ENCODE results near the gene TOP2A. TPM values are rescaled to one million over a fixed set of nuclear protein-coding genes. Genes with fewer than 3 reads are reported as not detected.

Gene TOP2A
- polyA plus RNA-seq, 1 donor from 2014 or later: 7.8 TPM

- H3K9me3 ChIP-seq (ENCODE audit: low read length): no peaks in the 10 kb centered on the region
- TF ChIP-seq REST (IDR thresholded peaks at IDR 0.05; ENCODE audit: borderline replicate concordance) (no peak), EP300 (conservative IDR thresholded peaks at IDR 0.05; ENCODE audit: poor library complexity, severe bottlenecking) (no peak), TAF1 (IDR thresholded peaks at IDR 0.05; ENCODE audit: low read depth) (no peak), POLR2AphosphoS5 (IDR thresholded peaks at IDR 0.05) (no peak), CTCF (IDR thresholded peaks at IDR 0.05; ENCODE audit: poor library complexity, severe bottlenecking) (no peak), RAD21 (conservative IDR thresholded peaks at IDR 0.05) (no peak), EZH2 (IDR thresholded peaks at IDR 0.05; ENCODE audit: borderline replicate concordance, insufficient read depth, low read length, poor library complexity, severe bottlenecking) (no peak), SMC3 (conservative IDR thresholded peaks at IDR 0.05; ENCODE audit: poor library complexity) (no peak), MXI1 (conservative IDR thresholded peaks at IDR 0.05; ENCODE audit: poor library complexity, severe bottlenecking) (no peak)
- no peak overlapping the region for H3K27ac ChIP-seq (ENCODE audit: low read length)
- H3K79me2 ChIP-seq (replicated peaks; ENCODE audit: insufficient read depth, low read length): no peaks in the 10 kb centered on the region
- H3K36me3 ChIP-seq (ENCODE audit: insufficient read depth, low read length): no peaks in the 10 kb centered on the region
- no peak overlapping the region for H3K4me2 ChIP-seq (ENCODE audit: low read length)
- H3K9me2 ChIP-seq (ENCODE audit: insufficient read depth, low read length): no peaks in the 10 kb centered on the region
- H3K27me3 ChIP-seq (ENCODE audit: insufficient read depth, low read depth, low read length): no peaks in the 10 kb centered on the region
- H4K20me1 ChIP-seq (ENCODE audit: insufficient read depth): no peaks in the 10 kb centered on the region
- H3F3A ChIP-seq (ENCODE audit: insufficient read depth, low read length, poor library complexity, severe bottlenecking): no peaks in the 10 kb centered on the region
- H3K9ac ChIP-seq (ENCODE audit: low read length): no peak overlapping the region
- H2AFZ ChIP-seq (ENCODE audit: low read depth, low read length): no peak overlapping the region
- no peak overlapping the region for H3K4me3 ChIP-seq (ENCODE audit: low read length)
These were observed 46.3 kb downstream of the TOP2A start for GRCh38 chr17:40371261-40371929.

- H3K27me3 ChIP-seq (ENCODE audit: insufficient read depth, low read depth, low read length): no peaks in the 10 kb centered on the region
These were observed 47.8 kb downstream of the TOP2A start for GRCh38 chr17:40369923-40370322.

More at GRCh38 chr17:40369923-40370322, 47.8 kb downstream of the TOP2A start:
- Histone ChIP-seq H3K4me2 (ENCODE audit: low read length) (no peak overlapping the region), H2AFZ (ENCODE audit: low read depth, low read length) (no peak overlapping the region), H3K27ac (ENCODE audit: low read length) (no peak overlapping the region), H3K9ac (ENCODE audit: low read length) (no peak overlapping the region), H4K20me1 (ENCODE audit: insufficient read depth) (no peaks in the 10 kb centered on the region), H3F3A (ENCODE audit: insufficient read depth, low read length, poor library complexity, severe bottlenecking) (no peaks in the 10 kb centered on the region), H3K36me3 (ENCODE audit: insufficient read depth, low read length) (no peaks in the 10 kb centered on the region), H3K9me3 (ENCODE audit: low read length) (no peaks in the 10 kb centered on the region), H3K79me2 (replicated peaks; ENCODE audit: insufficient read depth, low read length) (no peaks in the 10 kb centered on the region), H3K9me2 (ENCODE audit: insufficient read depth, low read length) (no peaks in the 10 kb centered on the region), H3K4me3 (ENCODE audit: low read length) (no peak overlapping the region)
- TF ChIP-seq RAD21 (conservative IDR thresholded peaks at IDR 0.05): no peak
- TF ChIP-seq MXI1 (conservative IDR thresholded peaks at IDR 0.05; ENCODE audit: poor library complexity, severe bottlenecking): no peak
- TF ChIP-seq CTCF (IDR thresholded peaks at IDR 0.05; ENCODE audit: poor library complexity, severe bottlenecking): no peak
- TF ChIP-seq EP300 (conservative IDR thresholded peaks at IDR 0.05; ENCODE audit: poor library complexity, severe bottlenecking): no peak
- no peak for TF ChIP-seq REST (IDR thresholded peaks at IDR 0.05; ENCODE audit: borderline replicate concordance)
- no peak for TF ChIP-seq SMC3 (conservative IDR thresholded peaks at IDR 0.05; ENCODE audit: poor library complexity)
- no peak for TF ChIP-seq POLR2AphosphoS5 (IDR thresholded peaks at IDR 0.05)
- TF ChIP-seq TAF1 (IDR thresholded peaks at IDR 0.05; ENCODE audit: low read depth): no peak
- no peak for TF ChIP-seq EZH2 (IDR thresholded peaks at IDR 0.05; ENCODE audit: borderline replicate concordance, insufficient read depth, low read length, poor library complexity, severe bottlenecking)

Data from neural cell (in vitro differentiated cells).